Sigmoid colon (tissue), 4 donors: ENCODE measurements around the gene TSPEAR.

Source experiments
- EP300 ChIP-seq, 4 donors: sonication (generic); formaldehyde crosslinking; IDR thresholded peaks; one replicate each; pipeline ENCODE4 v1.6.1; 2017; ENCODE audit warnings: antibody characterized with exemption in 4 of 4
- POLR2A ChIP-seq, 2 donors: fragments of 450-650 bp; IDR thresholded peaks; one replicate each; pipeline ENCODE4 v1.6.1; 2016; ENCODE audit warnings: antibody characterized with exemption in 2 of 2, mild to moderate bottlenecking in 2 of 2, moderate library complexity in 2 of 2
- TF ChIP-seq, protein P1 (sequence below), 4 experiments: fragments of 450-650 bp in 3 of 4; fragments of 200-600 bp in 1 of 4; IDR thresholded peaks; one replicate each; pipeline ENCODE4 v1.5.1; 2016 to 2019; ENCODE audit warnings: antibody characterized with exemption in 4 of 4, mild to moderate bottlenecking in 3 of 4, moderate library complexity in 2 of 4

DNA sequence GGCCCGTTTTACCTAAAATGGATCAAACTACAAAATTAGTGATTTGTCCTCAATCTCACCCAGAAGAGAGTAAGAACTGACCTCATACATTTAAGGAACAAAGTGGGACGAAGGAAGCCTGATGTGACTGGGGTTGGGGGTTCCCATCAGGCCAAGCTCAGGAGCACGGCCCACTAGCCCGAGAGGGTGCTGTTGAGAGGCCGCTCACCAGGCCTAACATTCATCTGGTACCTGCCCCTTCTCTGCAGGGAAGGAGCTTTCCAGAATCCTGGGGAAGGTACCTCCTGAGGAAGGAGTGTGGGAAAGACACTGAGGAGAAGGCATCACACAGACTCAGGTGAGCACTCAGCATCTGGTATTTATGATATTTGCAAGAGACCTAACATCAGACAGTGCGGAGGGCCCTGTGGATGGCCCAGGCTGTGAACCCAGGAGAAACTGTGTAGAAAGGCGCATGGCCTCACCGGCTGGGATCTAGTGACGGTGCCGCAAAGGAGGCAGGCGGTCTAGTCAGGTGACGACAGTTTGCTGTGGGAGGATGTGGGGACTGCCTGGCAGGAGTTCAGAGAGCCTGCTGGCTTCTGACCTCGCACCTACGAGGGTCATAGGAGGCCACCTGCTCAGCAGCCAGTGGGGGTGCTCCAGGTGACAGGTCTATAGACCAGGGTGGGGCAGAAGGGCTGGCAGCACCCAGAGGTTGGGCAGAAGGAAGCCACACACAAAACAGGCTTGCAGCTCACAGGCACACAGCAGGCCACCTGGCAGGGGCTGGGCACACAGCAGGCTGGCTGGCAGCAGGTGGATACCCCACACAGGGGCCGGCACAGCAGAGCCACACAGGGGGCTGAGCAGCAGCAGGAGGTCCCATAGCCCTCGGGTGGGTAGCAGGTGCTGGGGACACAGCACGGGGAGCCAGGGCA, 57.5 kb downstream of the TSPEAR start:
- TF ChIP-seq, protein P1, sequence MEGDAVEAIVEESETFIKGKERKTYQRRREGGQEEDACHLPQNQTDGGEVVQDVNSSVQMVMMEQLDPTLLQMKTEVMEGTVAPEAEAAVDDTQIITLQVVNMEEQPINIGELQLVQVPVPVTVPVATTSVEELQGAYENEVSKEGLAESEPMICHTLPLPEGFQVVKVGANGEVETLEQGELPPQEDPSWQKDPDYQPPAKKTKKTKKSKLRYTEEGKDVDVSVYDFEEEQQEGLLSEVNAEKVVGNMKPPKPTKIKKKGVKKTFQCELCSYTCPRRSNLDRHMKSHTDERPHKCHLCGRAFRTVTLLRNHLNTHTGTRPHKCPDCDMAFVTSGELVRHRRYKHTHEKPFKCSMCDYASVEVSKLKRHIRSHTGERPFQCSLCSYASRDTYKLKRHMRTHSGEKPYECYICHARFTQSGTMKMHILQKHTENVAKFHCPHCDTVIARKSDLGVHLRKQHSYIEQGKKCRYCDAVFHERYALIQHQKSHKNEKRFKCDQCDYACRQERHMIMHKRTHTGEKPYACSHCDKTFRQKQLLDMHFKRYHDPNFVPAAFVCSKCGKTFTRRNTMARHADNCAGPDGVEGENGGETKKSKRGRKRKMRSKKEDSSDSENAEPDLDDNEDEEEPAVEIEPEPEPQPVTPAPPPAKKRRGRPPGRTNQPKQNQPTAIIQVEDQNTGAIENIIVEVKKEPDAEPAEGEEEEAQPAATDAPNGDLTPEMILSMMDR (IDR thresholded peaks at IDR 0.05) = no peak
- no peak for TF ChIP-seq POLR2A (IDR thresholded peaks at IDR 0.05)
- TF ChIP-seq EP300 (IDR thresholded peaks at IDR 0.05) = no peak
